ENCODE measurements around the gene NEUROD2. TPM values are rescaled to one million over a fixed set of nuclear protein-coding genes. Genes with fewer than 3 reads are reported as not detected.
A peak's percentile ranks its signal among the peaks of the same experiment; 100 is the strongest.

Gene NEUROD2
- total and polyA plus RNA-seq, 7 donors = 0.01 TPM; not detected in 6

DNA sequence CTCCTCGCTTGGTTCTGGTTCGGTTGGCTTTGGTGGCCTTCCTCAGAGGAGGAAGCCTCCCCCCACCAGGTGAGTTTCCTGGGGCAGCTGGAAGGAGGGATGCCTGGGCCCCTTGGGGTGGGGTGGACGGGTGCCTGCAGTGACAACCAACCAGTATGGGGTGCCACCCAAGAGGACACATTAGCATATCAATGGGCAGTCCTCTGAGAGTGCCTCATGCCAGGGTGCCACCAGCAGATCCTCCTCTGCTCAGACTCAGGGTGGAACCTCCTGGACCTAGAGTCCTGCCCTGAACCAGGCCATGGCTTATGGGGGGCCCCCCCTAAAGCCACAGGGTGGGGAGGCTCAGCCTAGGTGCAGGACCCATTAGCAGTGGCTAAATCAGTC is 21.8 kb upstream of the NEUROD2 start:
- TF ChIP-seq, protein P1, sequence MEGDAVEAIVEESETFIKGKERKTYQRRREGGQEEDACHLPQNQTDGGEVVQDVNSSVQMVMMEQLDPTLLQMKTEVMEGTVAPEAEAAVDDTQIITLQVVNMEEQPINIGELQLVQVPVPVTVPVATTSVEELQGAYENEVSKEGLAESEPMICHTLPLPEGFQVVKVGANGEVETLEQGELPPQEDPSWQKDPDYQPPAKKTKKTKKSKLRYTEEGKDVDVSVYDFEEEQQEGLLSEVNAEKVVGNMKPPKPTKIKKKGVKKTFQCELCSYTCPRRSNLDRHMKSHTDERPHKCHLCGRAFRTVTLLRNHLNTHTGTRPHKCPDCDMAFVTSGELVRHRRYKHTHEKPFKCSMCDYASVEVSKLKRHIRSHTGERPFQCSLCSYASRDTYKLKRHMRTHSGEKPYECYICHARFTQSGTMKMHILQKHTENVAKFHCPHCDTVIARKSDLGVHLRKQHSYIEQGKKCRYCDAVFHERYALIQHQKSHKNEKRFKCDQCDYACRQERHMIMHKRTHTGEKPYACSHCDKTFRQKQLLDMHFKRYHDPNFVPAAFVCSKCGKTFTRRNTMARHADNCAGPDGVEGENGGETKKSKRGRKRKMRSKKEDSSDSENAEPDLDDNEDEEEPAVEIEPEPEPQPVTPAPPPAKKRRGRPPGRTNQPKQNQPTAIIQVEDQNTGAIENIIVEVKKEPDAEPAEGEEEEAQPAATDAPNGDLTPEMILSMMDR (IDR thresholded peaks at IDR 0.05) = no peak
- no peak overlapping the region for H3K4me3 ChIP-seq
- H3K27me3 ChIP-seq (ENCODE audit: insufficient read depth in 3 of 3, low read length in 2 of 3) = peaks cover 0 to 51% (median 13%) of the 10 kb centered on the region in 3 donors
- H3K4me1 ChIP-seq = peaks cover 5% of the 10 kb centered on the region
- DNase-seq (no peak), ATAC-seq (no peak)
- intact Hi-C loops (cut with DNase I) = loop anchor here in 1 of 2 donors (10.0 kb wide), 1 partner anchor 235 kb away; the partner anchor contains the start of genes IKZF3 and ZPBP2
- H3K9me3 ChIP-seq = no peaks in the 10 kb centered on the region
- H3K36me3 ChIP-seq (ENCODE audit: insufficient read depth in 1 of 2, low read depth in 1 of 2) = no peaks in the 10 kb centered on the region
- H3K27ac ChIP-seq = no peak overlapping the region
- 69 to 73% (median 70%) methylated on average over 3 of the region's 3 CpGs for WGBS, 3 donors

DNA sequence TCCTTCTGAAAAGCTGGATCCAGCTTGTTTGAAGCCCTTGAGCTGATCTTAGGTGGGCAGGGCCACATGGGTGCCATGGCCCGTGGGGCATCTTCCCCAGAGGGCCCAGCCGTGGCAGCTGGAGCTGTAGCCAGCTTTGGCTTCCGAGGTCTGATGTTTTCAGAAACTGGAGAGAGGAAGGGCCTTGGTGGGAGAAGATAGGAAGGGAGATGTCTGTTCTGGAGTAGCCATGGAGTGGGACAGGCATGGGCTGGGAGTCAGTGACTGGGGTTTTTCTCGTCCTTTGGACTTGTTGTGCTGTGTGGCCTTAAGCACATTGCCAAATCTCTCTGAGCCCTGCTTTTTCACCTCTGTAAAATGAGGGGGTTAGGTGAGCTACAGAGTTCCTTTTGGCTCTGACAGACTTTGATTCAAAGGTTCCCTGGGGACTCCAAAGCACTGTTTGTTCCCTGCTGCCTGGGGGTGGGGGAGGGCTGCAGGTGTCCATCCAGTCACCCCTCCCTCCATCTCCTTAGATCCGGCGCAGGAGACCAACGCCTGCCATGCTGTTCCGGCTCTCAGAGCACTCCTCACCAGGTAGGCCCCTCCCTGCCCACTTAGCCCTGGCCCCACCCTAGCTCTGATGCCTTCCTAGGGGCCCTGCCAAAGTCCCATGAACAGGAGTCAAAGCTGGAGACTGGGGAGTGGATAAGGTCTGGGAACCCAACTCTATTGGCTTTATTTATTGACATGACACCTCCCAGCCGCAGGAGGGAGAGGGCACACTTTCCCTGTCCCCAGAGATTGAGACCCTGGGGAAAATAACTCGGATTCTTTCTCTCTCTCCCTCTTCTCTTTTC is 21.2 kb upstream of the NEUROD2 start:
- DNase-seq = no peak
- H3K4me1 ChIP-seq = peaks cover 5% of the 10 kb centered on the region
- H3K27me3 ChIP-seq (ENCODE audit: insufficient read depth in 3 of 3, low read length in 2 of 3) = peaks cover 0 to 52% (median 13%) of the 10 kb centered on the region in 3 donors
- TF ChIP-seq, protein P1 (IDR thresholded peaks at IDR 0.05) = no peak
- intact Hi-C loops (cut with DNase I) = loop anchor here in 1 of 2 donors (10.0 kb wide), 1 partner anchor 236 kb away; the partner anchor contains the start of genes IKZF3 and ZPBP2
- H3K36me3 ChIP-seq (ENCODE audit: insufficient read depth in 1 of 2, low read depth in 1 of 2) = no peaks in the 10 kb centered on the region
- no peak for ATAC-seq
- no peaks in the 10 kb centered on the region for H3K9me3 ChIP-seq
- WGBS, 3 donors = 56 to 64% (median 58%) methylated on average over 10 of the region's 10 CpGs
- no peak overlapping the region for H3K4me3 ChIP-seq
- no peak overlapping the region for H3K27ac ChIP-seq

DNA sequence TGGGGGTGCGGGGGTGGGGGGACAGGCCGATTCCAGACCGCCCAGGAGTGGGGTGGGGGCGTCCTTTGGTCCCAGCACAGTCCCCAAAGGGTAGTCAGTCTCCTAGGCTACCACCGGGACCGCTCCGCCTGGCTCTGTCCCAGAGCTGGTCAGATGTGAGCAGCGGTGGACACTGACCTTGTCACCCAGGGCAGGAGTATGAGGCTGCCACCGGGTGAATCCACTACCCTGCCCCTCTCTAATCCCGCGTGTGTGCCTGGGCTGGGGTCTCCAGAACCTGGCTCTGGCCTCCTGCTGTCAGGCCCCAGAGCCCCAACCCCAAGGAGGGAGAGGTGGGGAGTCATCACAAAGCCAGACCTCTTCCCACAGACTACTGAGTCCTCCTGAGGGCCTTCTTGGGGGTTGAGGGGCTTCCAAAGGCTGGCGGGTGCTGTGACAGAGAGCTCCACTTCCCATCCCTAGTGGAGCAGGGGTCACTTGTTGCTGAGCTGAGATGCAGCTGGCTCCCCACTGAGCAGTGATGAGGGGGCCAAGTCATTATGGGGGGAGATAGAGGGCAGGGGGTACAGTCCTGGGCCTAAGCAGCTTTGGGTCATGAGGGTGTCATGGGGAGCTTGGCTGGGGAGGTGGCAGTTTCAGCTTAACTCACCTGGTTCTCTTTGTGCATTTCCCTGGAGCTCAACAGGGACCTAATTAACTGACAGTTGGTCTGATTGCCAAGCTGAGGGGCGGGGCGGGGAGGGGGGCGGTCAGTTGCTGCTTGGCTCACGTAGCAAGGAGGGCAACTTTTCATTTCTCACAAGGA is 20.2 kb upstream of the NEUROD2 start:
- Histone ChIP-seq H3K9me3 (no peaks in the 10 kb centered on the region), H3K36me3 (ENCODE audit: insufficient read depth in 1 of 2, low read depth in 1 of 2) (no peaks in the 10 kb centered on the region), H3K4me3 (no peak overlapping the region), H3K27ac (no peak overlapping the region), H3K4me1 (peaks cover 5% of the 10 kb centered on the region), H3K27me3 (ENCODE audit: insufficient read depth in 3 of 3, low read length in 2 of 3) (peaks cover 0 to 52% (median 13%) of the 10 kb centered on the region in 3 donors)
- intact Hi-C loops (cut with DNase I) = loop anchor here in 1 of 2 donors (10.0 kb wide), 1 partner anchor 237 kb away; the partner anchor contains the start of genes IKZF3 and ZPBP2
- DNase-seq (no peak), ATAC-seq (no peak)
- TF ChIP-seq, protein P1 (IDR thresholded peaks at IDR 0.05) = no peak
- 50 to 53% (median 51%) methylated on average over 15 to 16 of the region's 16 CpGs for WGBS, 3 donors

DNA sequence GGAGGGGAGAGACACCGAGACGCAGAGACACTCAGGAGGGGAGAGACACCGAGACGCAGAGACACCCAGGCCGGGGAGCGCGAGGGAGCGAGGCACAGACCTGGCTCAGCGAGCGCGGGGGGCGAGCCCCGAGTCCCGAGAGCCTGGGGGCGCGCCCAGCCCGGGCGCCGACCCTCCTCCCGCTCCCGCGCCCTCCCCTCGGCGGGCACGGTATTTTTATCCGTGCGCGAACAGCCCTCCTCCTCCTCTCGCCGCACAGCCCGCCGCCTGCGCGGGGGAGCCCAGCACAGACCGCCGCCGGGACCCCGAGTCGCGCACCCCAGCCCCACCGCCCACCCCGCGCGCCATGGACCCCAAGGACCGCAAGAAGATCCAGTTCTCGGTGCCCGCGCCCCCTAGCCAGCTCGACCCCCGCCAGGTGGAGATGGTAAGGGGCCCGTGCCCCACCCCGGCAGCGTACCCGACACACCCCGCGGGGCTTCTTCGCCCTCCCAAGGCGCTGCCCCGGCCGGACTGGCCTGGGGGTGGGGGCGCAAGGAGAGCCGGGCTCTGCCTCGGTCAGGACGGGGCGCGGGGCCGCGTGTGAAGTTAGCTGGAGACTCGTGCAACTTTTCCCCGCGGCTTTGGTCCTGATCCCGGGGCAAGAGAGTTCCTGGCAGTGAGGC is 19.5 kb upstream of the NEUROD2 start:
- Histone ChIP-seq H3K27ac (no peak overlapping the region), H3K9me3 (no peaks in the 10 kb centered on the region), H3K36me3 (ENCODE audit: insufficient read depth in 1 of 2, low read depth in 1 of 2) (no peaks in the 10 kb centered on the region), H3K4me3 (peak overlapping the region; percentile 51), H3K27me3 (ENCODE audit: insufficient read depth in 3 of 3, low read length in 2 of 3) (peaks cover 0 to 52% (median 11%) of the 10 kb centered on the region in 3 donors), H3K4me1 (peaks cover 5% of the 10 kb centered on the region)
- ATAC-seq (no peak), DNase-seq (no peak)
- TF ChIP-seq, protein P1 (IDR thresholded peaks at IDR 0.05) = no peak
- intact Hi-C loops (cut with DNase I) = loop anchor here in 1 of 2 donors (10.0 kb wide), 1 partner anchor 238 kb away; the partner anchor contains the start of genes IKZF3 and ZPBP2
- 2 to 5% (median 5%) methylated on average over 30 to 72 of the region's 72 CpGs for WGBS, 3 donors
